ENCODE data around the gene NUP93.

NUP93 gene

DNA sequence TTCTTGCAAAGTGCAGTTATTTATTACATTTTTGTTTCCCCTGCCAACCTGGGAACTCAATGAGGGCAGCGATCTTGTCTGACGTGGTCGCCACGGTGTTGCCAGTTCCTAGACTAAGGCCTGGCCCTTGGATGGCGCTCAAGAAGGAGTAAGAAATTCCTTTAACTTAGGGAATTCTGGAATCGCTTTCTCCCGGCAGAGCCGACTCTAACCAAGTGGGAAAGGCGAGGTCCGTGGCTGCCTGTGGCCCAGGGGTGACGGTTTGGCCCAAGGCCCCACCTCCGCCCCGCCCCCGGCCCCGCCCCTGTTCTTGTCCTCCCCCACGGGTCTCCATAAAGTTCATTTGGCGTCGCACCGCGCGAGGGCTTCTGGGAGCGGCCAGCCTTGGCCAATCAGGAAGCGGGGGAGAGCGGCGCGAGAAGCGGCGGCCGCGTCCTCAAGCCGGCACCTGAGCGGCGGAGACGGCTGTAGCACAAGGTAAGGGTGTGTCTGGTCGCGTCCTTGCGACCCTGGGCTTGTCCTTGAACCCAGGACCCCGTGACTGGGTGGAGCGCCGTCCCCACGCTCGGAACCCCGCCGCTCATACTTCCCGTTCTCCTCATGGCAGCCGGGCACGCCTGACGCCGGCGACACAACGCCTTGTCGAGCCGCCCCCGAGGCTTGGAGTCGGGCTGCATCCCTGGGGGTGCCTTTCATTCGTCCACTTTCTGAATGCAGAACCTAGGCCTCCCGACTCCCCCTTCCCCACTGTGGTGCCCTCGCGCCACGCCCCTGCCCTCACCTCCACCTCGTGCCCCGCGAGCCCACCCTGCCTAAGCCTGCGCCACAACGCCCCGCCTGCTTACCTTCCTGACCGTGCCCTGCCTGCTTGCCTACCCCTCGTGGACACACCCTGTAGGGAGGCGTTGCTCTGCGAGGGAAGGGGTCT is at the start of gene NUP93:
NUP93 (plus strand) TSS at position 395 of the 928 bp plus-strand sequence. CDS start 18,119 bp downstream, outside the sequence.
- DNase-seq: peak; percentile 85

DNA sequence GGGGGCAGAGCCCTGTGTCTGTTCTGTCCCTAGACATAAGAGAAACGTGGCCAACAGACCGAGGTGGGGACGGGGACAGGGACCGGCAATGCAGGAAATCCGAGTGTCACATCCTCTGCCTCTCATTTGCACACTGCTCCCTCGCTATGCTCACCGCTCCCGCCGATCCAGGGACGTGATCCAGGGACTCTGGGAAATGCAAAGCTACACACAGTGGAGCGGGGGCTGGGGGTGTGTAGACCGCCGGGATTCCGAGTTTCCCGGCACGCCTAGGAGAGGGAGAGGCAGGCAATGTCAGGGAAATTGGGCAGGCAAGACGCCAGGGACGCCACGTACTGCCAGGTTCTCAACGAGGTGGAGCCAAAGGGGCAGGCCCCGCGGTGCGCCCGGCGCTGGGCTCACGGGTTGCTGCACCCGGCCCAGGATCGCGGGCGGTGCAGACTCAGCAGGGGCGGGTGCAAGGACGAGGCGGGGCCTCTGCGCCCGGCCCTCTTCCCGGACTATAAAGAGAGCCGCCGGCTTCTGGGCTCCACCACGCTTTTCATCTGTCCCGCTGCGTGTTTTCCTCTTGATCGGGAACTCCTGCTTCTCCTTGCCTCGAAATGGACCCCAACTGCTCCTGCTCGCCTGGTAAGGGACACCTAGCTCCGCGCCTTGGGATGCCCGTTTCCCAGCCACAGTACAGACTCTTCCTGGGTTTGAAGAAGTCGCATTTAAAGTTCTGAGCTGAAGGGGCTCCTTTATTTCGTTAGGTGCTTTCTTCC is 47.8 kb upstream of the NUP93 start, which contains the start of gene MT1X:
MT1X (plus strand) TSS at position 532 of the 764 bp plus-strand sequence; CDS start at position 603, 71 bp downstream.
- peak; percentile 80 for DNase-seq

DNA sequence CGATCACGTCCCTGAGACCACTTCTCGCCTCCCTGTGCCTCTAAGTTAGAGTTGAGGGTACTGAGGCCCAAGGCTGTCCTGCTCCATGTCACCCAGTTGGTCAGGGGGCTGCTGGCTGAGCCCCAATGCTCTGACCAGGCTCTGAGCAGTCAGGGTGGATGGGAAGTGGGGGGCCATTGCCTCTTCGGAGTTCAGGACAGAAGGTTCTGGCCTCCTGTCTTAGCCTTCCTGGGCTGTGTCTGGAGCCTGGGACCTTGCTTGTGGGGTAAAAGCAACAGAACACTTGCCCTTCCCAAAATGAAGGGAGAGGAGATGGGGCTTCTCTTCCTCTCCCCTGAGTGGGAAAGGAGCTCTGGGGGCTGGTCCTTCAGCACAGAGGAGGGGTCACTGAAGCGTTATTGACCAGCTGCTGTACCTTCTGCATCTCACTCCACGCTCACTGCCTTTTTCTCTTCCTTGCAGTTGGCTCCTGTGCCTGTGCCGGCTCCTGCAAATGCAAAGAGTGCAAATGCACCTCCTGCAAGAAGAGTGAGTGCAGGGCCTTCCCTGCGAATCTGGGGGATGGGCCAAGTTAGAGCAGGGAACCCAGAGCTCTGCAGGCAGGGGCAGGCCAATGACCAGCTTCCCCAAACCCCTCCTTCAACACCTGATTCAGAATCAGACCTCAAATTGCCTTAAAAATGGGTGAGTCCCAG is 47.1 kb upstream of the NUP93 start:
- no peak for DNase-seq

DNA sequence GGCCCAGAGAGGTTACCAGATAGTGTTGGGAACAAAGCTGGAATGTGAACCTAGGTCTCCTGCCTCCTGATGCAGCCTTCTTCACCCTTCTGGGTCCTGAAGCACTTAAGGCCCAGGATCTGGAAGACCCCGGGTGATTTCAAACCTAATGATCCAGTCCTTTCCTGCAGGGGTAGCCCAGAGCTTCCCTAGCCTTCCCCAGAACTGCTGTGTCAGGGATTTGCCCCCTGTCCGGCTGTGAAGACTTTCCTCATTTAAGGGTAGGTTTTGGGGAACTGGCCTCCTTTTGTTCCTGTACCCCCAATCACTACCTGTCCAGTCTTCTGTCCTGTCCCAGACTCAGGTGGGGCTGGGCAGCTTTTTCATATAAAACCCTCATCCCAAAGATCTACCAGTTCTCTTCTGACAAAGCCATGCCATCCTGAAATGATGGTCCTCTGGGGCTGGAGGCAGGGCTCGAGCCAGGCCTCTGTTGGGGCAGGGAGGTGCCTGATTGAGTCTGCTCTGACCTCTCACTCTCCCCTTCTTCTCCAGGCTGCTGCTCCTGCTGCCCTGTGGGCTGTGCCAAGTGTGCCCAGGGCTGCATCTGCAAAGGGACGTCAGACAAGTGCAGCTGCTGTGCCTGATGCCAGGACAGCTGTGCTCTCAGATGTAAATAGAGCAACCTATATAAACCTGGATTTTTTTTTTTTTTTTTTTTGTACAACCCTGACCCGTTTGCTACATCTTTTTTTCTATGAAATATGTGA is 46.3 kb upstream of the NUP93 start:
- DNase-seq: no peak

DNA sequence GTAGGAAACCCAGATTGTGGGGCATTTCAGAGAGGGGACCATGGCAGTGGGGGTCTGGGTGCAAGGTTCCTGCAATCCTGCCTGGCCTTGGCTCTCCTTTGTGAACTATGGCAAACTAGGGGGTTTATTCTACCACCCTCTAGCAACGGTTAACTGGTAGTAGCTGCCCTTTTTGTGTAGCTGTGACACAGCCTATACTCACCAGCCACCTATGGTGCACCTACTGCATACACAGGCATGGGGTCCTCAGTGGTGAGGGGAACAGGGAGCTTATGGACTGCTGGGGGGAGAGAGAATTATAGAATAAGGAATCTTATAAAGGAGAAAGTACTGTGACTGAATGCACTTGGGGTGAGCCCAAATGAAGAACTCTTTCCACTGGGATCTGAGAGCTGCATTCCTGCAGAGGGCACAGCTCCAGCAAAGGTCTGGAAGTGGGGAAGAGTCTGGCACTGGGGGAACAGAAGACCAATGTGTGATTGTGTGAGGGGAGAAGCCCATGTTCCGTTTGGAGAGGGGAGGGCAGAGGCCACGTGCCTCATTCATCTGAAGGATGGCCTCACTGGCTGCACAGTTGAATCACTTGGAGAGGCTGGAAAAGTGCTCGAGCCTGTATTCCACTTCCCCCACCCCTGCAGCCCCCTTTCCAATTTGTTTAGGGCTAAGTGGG is 45.5 kb upstream of the NUP93 start:
- DNase-seq: no peak

DNA sequence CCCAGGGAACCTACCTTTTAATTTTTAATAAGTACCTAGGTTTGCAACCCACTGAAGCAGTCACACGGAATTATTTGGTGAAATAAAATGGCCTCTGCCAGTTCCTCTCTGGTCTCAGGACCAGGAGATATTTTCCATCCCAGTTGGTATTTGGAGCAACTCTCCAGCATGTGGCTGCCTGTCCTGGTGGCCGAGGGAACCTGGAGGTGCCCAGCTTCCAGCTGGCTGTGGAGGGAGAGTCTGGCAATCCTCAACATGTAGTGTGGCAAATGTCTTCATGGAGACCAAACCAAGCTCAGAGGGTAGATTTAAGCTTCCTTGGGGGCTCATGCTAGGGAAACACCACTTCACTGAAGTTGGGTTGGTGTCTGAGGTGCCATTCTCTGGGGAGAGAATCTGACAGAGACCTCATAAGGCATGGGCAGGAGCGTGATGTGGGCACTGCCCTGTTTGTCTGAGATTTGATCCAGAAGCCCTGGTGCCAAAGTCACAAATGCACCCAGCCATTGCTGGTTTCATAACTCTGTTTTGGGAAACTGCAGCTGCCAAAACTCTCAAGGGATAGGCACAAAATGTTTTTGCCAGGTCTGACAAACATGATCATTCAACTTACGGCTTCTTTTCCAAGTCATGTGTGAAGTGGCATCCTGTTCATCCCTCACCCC is 44.9 kb upstream of the NUP93 start:
- DNase-seq: no peak

DNA sequence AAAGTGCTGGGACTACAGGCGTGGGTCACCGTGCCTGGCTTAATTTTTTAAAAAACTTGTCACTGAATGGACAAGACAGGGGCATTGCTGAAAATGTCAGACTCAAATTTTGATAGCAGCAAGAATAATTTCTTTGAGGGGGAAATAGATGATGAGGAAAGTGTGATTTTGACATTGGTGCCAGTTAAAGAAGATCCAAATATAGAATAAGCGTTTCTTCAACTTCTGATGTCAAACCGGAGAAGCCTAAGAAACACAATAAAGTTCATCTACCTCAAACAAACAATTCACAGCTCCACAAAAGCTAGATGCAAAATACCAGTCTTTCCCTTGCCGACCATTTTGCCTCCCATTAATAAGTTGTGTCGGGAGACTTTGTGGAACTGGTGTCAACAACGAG is 43.2 kb upstream of the NUP93 start:
- no peak for DNase-seq

DNA sequence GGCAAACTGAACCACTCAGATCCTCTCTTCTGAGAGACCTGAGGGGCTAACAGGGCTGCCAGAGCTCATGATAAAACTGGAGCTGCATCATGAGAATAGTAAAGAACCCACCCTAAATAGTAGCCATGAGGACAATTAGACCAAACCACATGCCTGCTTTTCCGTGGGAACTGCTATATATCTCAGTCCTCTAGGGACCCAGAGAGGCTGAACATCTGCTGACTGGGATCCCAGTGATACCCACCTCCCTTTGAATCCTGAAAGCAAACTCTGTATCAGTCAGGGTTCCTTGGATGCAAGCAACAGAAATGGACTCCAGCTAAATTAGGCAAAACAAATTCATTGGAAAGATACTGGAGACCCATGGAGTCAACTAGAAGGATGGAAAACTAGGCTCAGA is 41.2 kb upstream of the NUP93 start:
- DNase-seq: peak; percentile 19

DNA sequence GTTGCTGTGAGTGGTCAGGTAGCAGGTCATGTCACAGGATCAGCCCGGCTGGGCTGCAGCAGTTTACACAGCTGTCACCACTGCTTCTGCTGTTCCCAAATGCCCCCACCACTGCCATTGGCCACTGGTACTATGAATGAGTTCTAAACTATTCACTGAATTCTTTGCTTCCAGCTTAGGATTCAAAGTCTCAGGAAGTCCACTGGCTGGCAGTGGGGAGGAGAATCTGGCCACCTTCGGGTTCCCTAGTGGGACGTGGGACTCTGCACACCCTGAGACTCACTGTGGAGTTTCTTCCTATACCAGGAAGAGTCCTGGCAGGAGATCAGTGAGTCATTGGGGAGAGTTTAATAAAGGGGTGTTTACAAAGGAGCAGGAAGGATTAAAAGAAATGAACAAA is 40.8 kb upstream of the NUP93 start:
- DNase-seq: no peak

DNA sequence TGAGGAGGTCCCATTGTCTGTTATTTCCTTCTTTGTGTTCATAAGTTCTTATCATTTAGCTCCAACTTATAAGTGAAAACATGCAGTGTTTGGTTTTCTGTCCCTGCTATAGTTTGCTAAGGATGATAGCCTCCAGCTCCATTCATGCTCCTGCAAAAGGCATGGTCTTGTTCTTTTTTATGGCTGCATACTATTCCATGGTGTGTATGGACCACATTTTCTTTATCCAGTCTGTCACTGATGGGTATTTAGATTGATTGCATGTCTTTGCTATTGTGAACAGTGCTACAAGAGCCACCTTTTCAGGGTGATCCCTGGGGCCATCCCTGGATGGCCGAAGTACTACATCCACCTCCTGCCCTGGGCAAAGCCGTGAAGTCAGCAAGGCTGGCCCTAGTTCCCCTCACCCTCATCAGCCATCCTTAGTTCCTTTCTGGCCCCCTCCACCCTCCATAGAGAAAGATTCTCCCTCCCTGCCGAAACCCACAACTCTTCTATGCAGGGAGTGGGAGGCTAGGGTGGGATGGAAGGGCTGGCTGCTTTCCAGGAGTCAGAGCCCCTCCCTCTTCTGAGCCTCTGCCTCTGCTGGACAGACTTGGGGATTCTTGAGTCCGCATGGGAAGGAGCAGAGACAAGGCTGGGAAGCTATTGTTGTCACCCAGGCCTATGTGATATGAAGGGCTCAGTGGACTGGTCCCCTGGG is 39.4 kb upstream of the NUP93 start:
- DNase-seq: no peak

DNA sequence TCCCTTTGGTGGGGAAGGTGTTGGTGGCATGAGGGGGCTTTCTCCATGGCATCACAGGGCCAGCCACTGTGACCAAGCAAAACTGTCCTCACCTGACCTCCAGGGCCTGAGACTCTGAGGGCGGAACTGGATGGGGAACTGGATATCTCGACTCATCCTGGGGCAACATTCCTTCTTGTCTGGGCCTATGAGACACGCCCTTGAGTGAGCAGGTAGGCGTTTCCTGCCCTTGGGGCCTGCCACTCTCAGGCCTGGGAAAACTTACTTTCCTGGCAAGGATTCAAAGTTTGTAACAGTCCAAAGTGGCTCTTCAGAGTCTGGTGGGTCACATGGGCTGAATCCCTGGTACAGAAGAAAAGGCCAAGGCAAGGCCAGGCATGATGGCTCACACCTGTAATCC is 38.0 kb upstream of the NUP93 start:
- DNase-seq: no peak

DNA sequence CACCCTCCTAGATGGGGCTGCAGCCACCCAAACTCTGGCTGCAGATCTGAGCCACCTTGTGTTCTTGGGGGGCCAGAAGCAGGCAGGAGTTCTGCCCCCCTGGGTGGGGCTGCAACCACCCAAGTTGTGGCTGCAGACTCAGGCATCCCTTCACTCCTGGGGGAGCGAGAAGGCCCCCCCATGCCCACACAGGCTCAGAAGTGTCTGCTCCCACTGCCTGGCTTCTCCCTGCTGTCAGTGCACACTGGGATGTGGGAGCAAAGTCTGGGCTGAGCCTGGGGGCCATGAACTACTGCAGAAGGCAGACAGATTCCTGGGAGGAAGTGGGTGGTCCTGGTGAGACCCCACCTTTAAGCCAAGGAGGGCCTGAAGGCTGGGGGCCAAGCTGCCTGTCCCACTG is 34.7 kb upstream of the NUP93 start:
- no peak for DNase-seq

DNA sequence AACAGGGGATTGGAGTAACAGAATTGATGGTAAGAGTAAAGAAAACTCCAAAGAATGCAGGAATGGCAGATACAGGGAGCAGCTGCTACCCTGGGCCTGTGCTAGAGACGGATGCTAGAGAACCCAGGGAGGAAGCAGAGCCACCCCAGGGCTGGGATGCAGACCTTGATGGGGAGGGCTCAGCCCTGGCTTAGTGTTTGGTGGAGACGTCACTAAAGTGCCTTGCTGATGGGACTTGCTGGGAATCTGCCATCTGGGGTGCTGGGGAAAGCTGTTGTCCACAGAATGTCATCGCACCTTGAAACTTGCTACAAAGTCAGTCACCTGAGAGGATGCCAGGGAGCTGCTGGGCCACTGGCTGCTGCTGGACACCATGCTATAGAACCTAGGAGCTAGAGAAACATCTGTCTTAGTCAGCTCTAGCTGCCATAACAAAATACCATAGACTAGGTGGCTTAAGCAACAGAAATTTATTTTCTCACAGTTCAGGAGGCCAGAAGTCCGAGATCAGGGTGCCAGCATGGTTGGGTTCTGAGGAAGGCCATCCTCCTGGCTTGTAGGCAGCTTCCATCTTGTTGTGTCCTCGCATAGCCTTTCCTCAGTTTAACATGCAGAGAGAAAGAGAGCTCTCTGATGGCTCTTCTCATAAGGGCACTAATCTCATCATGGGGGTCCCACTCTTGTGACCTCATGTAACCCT is 32.3 kb upstream of the NUP93 start:
- DNase-seq: no peak

DNA sequence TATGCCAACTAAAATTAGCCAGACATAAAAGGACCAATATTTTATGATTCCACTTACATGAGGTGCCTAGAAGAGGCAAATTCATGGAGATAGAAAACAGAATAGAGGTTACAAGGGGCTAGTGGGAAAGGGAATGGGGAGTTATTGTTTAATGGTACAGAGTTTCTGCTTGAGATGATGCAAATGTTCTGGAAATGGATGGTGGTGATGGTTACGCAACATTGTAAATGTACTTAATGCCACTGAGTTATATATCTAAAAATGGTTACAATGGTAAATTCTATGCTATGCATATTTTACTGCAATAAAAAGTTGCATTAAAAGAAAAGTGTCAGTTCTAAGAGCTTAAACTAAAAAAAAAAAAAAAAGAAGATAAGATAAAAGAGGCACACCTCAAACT is 29.7 kb upstream of the NUP93 start:
- DNase-seq: no peak

DNA sequence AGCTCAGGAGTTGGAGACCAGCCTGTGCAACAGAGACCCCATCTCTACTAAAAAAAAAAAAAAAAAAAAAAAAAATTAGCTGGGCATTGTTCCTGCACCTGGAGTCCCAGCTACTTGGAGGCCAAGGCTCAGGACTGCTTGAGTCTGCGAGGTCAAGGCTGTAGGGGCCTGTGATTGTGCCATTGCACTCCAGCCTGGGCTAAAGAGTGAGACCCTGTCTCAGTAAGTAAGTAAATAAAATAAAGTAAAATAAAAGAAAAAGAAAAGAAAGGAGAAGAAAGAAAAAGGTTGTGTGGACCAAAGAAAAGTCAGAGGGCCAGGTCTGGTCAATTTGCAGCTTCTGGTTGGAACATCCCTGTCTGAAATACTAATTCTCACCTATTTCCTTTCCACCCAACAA is 29.3 kb upstream of the NUP93 start:
- DNase-seq: no peak

DNA sequence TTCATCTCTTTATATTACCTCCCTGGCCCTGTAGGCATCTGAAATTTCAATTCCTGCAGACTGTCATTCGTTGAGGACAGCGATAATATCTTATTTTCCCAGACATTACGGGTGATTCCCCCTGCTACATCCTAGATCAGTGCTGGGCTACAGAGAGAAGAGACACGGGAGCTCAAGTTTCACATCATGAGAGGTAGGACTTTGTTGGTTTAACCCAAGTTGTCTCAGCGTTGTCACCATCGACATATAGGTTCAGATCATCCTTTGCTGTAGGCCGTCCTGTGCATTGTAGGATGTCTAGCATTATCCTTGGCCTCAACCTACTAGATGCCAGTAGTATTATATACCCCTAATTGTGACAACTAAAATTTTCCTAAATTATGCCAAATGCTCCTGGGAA is 28.4 kb upstream of the NUP93 start:
- no peak for DNase-seq

DNA sequence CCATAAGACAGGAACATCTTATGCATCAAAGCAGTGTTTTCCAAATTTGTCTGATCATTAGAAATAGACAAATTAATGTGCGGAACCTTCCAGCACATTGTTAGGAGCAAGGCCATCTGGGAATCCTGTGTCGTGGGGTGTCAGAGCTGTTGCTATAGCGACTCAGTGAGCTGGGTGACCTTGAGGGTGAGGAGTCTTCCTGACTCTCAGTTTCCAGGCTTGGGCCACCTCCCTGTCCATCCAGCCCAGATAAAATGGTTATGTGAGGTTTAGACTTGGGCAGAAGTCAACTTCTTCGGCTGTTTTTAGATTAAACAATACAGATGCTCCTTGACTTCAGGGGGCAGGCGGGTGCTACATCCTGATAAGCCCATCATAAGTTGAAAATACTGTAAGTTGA is 27.1 kb upstream of the NUP93 start:
- DNase-seq: no peak

DNA sequence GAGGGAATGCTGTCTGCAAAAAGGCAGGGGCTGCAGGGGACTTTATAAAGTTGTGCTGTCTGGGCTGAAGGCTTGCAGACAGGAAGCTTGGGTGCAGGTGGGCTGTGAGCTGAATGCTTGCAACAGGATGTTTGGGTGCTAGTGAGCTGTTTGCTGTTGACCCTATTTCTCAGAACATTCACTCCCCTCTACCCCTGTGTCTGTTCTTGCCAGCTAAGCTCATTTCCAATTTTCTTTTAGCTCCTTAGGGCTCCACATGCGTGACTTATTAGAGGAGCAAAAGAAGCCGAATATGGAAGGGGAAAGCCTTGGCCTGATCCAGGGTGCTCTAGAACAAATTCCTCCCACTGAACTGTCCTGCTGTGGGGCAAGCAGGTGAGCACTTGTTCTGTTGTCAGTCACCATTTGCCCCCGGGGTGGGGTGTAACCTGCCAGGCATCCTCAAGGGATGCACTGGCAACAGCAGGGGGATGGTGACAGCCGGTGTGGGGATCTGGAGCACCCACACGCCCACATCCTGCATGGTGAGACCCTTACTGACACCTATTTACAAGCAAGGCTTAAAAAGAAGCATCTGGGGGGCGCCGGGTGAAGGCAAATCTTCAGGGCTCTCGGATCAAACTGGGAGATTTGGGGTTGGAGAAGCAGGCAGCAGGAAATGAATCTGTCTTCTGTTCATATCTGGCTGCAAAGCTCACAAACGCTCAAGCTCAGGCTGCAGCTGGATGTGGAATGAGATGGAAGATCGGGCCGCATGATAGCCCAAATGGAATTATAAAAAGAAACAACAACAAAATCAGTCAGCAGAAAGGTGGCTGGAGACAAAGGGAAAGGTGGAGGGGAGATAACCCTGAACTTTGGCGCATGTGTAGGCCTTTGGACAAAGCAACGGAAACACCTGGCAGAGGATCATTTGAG is 21.1 kb upstream of the NUP93 start:
- DNase-seq: no peak

DNA sequence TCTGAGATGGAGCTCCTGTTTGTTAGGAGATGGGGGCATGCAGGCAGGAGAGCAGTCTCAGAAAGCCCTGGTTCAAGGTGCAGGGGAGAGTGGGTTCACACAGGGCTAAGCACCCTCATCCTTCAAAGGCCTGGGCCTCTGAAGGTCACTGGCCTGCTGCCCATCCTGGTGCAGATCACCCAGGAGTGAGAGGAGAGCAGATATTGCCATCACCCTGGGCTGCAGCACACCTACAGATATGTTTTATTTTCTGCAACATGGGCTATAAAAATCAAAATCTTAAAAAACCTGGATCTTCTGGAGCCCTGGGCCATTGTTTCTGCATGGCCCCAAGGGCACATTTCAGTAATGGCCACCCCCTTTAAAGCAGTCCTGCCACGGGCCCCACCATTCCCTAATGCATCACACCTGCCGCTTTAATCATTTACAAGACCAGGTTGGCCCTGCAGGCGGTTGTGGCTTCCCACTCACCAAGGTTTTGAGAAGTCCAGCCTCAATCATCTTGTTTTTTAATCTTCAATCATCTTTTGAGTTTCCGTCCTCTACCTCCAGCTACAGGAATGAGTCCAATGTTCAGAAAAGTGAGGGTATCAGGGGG is 20.4 kb upstream of the NUP93 start:
- DNase-seq: no peak

Measured in DMS 273 treated with DMSO at 0.1 percent for 48 hours (cell line).